WI38 (cell line): ENCODE results near the gene C11orf71.
A peak's percentile ranks its signal among the peaks of the same experiment; 100 is the strongest.

Experiments
- H3K4me3 ChIP-seq: 2 replicates; pipeline ENCODE4 v1.5.1; 2011; ENCODE audit warnings: low read depth, mild to moderate bottlenecking, control low read depth, low read length
- TF ChIP-seq, protein P1 (sequence below): IDR thresholded peaks from 2 replicates; pipeline ENCODE4 v1.5.1; 2012; ENCODE audit warnings: low read depth, mild to moderate bottlenecking, control low read depth, low read length

Gene C11orf71

DNA sequence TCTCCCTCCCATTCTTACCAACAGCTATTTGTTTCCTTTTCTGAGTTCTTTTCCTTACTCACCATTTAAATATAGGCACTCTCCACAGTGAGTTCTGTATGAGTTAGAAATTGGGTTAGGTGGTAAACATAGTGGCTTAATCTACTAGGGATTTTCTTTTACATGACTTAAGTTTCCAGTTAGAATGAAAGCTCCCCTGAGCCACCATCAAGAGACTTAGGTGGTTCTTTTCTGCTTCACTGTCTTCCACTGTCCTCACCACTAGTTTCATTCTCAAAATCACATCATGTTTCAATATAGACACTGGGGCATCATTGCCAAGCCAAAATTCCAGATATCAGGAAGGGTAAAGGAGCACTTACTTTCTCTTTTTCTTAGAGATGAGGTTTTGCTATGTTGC, 30.0 kb upstream of the C11orf71 start:
- H3K4me3 ChIP-seq: no peak overlapping the region
- TF ChIP-seq, protein P1, sequence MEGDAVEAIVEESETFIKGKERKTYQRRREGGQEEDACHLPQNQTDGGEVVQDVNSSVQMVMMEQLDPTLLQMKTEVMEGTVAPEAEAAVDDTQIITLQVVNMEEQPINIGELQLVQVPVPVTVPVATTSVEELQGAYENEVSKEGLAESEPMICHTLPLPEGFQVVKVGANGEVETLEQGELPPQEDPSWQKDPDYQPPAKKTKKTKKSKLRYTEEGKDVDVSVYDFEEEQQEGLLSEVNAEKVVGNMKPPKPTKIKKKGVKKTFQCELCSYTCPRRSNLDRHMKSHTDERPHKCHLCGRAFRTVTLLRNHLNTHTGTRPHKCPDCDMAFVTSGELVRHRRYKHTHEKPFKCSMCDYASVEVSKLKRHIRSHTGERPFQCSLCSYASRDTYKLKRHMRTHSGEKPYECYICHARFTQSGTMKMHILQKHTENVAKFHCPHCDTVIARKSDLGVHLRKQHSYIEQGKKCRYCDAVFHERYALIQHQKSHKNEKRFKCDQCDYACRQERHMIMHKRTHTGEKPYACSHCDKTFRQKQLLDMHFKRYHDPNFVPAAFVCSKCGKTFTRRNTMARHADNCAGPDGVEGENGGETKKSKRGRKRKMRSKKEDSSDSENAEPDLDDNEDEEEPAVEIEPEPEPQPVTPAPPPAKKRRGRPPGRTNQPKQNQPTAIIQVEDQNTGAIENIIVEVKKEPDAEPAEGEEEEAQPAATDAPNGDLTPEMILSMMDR: no peak

DNA sequence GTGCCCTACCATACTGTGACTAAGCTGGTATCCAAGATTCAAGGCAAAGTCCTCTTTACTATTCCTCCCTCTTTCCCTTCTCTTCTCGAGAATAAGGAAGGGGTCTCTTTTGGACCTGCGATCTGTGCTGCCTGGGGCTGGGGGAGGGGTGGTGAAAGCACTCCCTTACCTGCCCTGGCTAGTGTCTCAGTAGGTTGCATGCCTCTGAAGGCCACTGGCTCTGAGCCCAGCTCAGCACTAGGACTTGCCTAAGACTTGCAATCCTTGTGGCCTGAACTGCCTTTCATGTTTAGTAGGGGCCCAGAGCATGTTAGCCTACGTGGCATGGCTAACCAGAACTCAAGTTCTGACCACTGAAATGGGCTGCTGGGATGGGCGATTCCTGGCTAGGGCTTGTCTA, 26.0 kb upstream of the C11orf71 start:
- TF ChIP-seq, protein P1: no peak
- no peak overlapping the region for H3K4me3 ChIP-seq

DNA sequence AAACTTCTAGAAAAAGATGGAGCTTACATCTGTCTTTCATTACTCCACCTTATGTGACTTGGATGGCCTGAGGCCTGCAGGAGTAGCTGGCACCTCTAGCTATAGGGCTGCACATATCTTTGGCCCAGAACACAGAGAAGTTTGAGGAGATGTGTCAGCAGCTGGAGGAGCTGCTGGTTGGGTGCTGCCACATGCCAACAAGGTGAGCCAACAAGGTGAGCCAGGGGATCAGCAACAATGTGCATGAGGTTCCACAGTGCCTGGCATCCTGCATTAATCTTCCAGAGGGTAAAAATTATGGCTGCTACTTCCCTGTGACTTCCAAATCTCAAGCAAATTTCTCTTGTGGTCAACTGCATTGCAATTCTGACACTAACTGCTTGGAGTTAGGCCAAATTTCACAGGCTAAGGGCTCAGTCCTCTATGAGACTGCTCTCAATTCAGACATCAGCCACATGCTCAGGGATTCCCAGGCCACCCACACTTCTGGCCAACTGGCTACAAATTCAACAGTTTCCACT, 16.2 kb upstream of the C11orf71 start:
- H3K4me3 ChIP-seq: no peak overlapping the region
- TF ChIP-seq, protein P1: no peak

DNA sequence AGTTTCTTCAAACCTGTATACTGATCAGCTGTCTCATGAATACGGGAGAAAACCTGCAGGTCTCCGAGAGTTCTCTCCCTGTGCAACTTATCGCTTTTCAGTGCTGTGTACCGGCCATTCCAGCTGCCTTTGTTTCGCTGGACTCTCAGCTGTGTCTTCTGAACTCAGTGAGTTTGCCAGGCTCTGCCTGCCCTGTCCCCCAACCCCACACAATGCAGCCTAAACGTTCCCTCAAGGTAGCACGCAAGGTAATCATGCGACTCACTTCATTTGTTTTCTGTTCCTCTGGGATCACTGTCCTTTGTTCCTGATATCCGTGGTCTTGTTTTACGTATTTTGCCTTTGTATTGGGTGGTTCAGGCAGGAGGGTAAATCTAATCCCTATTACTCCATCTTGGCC, 13.6 kb upstream of the C11orf71 start:
- no peak overlapping the region for H3K4me3 ChIP-seq
- TF ChIP-seq, protein P1: no peak

DNA sequence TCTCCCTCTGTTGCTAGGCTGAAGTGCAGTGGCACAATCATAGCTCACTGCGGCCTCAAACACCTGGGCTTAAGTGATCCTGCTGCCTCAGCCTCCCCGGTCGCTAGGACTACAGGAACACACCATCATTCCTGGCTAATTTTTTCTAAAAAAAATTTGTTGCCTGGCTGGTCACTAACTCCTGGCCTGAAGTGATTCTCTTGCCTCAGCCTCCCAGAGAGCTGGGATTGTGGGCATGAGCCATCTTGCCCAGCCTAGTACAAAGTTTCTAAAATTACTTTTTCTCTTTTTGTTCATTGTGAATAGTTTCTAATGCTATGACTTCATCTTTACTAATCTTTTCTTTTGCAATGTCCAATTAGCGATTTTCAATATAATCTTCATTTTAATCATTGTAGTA, 12.6 kb upstream of the C11orf71 start:
- TF ChIP-seq, protein P1: no peak

DNA sequence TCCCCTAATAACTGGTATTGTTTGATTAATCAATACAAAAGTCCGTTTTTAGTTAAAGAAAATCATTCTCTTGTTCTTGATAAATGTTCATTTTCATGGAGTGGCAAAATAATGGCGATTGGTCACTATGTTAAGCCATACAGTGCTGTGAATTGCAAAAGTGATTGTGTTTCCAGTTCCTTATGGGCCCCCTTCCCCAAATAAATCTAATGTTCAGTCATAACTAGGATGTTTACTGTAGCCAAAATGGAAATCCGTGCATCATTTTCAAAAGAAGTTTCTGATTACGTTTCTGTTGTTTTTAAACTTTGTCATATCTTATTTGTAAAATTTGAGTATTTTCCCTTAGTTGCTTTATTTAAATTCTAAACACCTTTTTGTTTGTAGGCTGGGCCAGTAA, 1.0 kb upstream of the C11orf71 start:
- TF ChIP-seq, protein P1: no peak
- H3K4me3 ChIP-seq: peak overlapping the region; percentile 96

More for the DNA sequence above, 12.6 kb upstream of the C11orf71 start:
- no peak overlapping the region for H3K4me3 ChIP-seq

DNA sequence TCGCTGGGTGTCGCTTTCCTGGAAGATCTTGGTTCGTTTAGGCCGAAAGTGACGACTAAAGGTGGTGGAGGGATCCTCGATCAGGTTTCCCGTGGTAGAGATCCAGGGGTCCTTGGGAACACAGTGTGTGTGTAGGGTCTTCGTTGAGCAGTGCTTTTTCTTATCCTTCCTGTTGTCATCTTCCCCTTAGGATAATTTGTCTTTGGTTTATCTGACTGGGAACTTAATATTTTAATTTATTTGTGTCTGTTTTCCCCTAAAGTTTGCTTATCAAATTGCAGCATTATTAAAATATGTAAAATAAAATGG, 558 bp upstream of the C11orf71 start:
- peak overlapping the region; percentile 96 for H3K4me3 ChIP-seq
- TF ChIP-seq, protein P1: no peak
